HCEC 1CT (cell line): ENCODE data around the gene LRRC8E.

Experiments
- DNase-seq: peaks from one replicate; pipeline ENCODE4 v3.0.0-alpha.2; 2017

Gene LRRC8E

DNA sequence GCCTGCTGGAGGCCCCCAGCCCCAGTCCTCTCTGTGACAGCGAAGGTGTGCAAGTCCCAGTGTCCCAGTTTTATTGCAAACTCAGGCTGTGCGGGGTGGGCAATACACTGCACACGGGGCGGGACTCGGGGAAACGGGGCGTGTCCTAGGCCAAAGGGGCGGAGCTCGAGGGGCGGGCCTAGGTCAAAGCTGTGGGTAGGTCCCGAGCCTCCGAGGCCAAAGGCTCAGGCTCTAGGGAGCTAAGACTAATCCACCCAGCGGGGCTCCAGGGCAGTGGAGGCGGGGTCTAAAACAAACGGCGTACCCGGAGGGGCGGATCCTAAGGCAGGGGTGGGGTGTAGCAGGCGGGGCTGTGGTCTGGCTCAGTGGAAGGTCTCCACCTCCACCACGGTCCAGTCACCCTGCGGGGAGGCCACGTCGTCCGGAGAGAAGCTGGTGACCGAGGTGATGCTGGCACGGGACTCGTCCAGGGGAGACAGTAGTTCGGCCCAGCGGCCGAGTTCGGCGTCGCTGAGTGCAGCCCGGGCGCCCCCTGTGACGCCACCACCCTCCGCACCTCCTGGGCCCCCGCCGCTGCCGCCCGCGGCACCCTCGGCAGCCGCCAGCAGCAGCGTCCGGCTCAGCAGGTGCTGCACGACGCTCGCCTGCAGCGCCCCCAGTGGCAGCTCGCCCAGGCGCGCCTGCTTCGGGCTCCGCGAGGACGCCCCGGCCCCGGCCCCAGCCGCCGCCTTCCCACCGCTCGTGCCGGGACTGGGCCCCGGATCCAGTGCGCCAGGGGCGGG, 19.4 kb upstream of the LRRC8E start:
- peak; percentile 68 for DNase-seq

DNA sequence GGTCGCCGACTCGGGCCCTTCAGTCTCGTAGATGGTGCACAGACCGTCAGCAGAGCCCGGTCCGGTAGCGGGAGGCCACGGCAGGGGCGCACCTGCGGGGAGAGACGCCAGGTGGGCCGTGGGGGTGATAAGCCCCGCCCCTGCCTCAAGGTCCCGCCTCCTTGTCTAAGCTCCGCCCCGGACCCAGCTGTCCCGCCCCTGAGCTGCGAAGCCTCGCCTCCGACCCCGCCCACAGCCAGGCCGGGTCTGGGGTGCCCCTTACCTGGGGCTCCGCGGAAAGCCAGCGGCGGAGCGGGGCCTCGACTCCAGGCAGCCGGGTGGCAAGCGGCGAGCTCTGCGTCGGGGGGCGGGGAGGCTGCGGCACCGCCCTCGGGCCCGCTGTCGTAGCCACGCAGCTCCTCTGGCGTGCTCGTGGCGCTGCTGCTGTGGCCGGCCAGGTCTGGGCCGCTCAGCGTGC, 18.8 kb upstream of the LRRC8E start:
- DNase-seq = no peak

DNA sequence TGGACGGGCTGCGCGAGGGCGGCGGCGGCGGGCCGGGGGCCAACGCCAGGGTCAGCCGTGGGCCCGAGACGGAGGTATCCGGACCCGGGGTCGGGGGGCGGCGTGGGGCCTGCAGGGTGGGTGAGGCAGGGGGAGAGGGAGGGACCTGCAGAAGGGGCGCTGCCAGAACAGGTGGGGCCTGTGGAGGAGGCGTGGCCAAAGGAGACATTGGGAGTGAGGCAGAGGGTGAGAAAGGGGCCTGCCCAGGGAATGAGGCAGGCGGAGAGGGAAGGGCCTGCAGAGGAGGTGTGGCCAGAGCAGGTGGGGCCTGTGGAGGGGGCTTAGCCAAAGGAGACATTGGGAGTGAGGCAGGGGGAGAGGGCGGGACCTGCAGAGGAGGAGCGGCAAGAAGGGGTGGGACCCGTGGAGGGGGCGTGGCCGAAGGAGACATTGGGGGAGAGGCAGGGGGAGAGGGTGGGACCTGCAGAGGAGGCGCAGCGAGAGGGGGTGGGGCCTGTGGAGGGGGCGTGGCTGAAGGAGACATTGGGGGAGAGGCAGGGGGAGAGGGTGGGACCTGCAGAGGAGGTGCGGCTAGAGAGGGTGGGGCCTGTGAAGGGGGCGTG, 18.3 kb upstream of the LRRC8E start:
- peak; percentile 15 for DNase-seq

DNA sequence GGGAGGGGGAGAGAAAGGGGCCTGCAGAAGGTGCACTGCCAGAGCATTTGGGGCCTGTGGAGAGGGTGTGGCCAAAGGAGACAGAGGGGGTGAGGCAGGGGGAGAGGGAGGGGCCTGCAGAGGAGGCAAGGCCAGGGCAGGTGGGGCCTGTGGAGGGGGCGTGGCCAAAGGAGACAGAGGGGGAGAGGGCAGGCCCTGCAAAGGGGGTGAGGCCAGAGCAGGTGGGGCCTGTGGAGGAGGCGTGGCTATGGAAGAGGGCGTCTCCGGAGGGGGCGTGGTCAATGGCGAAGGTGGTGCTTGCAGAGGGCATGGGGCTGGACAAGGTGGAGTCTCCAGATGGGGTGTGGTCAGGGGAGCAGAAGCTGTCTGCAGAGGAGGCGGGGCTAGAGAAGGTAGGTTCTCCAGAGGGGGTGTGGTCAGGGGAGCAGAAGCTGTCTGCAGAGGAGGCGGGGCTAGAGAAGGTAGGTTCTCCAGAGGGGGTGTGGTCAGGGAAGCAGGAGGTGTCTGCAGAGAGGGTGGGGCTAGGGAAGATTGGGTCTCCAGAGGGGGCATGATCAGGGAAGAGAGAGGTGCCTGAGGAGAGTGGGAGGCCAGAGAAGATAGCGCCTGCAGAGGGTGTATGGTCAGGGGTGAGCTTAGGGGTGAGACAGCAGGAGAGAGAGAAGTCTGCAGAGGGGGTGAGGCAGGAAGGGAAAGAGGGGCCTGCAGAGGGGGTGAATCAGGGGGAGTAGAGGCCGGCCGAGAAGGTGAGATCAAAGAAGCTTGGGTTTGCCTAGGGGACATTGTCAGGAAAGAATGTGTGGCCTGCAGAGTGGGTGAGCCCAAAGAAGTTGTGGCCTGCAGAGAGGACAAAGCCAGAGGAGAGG, 17.5 kb upstream of the LRRC8E start:
- DNase-seq = peak; percentile 63

DNA sequence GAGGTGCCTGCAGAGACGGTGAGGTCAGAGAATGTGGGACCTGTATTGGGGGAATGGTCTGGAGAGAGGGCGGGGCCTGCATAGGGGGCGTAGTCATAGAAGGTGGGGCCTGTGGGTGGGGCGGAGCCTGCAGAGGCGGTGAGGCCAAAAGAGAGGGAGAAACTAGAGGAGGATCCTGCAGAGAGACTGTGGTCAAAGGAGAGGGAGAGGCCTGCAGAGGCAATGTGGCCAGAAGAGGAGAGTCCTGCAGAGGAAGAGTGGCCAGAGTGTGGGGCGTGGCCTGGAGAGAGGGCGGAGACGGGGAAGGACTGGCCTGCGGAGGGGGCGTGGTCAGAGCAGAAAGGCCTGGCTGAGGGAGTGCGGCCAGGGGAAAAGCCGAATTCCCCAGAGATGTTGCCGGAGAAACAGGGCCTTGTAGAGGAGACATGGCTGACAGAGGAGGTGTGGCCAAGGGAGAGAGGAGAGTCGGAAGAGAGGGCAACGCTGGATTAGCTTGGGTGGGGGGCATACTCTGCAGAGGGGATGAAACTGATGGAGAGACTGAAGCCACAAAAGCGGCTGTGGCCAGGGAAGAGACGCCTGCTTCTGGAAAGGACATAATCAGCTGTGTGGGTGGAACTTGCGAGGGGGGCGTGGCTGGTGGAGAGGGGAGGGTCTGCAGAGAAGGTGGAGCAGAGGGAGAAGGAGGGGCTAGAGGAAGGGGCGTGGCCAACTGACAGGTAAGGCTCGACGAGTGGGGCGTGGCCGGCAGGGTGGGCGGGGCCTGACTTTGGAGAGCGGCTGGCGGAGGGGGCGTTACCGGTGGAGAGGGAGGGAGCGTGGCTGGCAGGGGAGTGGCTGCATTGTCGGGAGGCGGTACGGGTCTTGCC, 16.6 kb upstream of the LRRC8E start:
- DNase-seq = peak; percentile 89

DNA sequence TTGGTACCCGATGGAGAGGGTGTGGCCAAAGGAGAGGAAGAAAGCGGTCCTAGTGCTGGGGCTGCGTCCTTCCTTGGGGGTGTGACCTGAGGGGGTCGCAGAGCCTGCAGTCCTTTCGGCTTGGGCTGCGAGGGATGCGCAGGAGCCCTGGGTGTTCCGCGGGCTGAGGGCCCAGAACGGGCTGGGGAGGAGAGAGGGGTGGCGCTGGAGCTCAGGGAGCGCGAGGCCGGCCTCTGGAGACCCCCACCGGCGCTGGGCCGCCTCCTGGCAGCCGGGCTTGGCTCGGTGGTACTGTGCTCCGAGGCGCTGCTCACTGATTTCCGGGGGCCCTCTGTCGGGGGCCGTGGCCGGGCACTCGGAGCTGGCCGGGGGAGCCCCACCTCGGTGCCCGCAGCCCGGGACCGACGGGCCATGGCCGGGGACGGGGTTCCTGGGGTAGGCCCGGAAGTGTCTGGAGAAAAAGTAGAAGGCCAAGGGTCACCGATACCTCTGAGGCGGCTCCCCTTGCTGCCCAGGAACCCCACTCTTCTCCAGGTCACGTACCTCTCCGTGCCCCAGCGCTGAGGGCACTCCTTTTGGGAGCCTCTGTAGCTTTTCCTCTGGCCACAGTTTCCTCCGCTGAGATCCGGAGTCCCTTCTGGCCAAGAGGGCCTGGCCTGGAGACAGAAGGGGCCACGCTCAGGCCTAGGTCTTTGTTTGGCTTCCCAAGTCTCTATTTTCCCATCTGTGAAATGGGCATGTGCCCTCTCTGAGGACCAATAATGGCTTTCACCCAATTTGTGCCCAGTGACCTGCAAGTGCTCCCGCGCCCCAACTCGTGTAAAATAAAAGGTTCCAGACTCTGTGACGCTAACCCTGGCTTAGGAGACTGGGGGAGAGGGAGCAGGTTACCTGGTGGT, 15.8 kb upstream of the LRRC8E start:
- DNase-seq = no peak

DNA sequence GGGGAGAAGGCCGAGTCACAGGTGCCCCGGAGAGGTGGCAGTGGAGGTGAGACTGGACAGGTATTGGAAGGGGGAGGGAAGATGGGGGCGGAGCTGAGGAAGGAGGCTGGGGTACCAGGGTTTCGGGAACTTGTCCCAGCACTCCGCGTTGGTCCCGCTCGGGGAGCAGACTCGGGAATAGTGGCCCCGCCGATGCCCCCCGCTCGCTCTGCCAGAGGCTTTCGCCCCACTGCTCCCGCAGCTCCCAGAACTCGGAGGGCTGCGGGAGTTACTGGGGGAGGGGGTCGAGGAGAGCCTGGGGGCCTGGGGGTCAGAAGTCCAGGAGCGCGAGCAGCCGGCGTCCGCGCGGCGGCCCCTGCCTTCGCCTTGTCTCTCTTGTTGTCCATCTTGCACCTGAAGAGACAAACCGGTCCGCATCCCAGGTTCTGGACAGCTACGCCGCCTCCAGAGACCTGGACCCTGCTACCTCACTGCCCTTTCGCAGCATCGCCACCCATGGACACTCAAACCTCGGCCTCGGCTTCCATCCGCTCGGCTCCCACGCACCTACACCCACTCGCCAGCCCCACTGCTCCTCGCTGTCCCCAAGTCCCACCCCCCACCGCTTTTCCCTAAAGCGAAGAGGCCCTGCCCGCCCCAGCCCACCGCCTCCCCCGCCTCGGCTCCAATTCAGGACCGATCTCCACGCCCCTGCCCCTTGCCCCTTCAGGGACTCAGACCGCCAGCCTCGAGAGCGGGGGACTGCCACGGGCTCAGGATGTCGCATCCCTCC, 14.8 kb upstream of the LRRC8E start:
- DNase-seq = no peak

DNA sequence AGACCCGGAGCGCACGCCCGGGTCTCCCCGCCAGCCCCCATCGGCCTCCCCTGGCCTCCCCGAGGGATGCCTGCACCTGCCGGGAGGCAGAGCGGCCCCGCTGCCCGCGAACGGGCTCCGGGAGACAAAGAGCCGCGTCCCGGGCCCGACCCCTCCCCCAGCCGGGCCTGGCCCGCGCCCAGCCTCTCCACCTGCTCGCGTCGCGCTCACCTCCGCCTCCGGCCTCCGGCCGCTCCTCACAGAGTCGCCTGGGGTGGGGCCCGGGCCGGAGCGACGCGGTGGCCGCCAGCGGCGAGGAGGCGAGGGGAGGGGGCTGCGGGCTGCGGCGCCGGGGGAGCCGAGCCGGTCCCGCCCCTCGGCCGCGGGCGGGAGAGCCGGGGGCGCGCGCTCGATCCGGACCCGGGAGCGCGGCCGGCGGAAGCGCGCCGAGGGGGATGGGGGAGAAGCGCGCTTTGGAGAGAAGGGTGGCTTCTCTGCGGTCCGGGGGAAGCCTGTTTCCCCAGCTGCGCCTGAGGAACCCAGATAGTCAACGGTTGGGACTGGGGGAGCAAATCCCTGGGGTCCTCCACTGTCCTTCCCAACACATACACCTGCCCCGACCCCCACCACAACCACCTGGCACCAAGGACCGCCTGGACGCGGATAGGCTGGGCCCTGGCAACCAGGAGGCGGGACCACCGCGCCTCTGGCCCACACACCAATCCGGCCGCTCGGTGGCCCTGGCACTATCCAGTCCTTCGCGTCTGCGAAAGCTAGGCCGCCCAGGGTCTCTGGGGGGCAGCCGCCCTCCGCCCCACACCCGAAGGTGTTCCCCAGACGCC, 14.0 kb upstream of the LRRC8E start, which contains the start of gene PRR36:
Gene PRR36 (minus strand): TSS at position 315 of the 821 bp plus-strand sequence. CDS start 701 bp downstream, outside the sequence.
- no peak for DNase-seq

DNA sequence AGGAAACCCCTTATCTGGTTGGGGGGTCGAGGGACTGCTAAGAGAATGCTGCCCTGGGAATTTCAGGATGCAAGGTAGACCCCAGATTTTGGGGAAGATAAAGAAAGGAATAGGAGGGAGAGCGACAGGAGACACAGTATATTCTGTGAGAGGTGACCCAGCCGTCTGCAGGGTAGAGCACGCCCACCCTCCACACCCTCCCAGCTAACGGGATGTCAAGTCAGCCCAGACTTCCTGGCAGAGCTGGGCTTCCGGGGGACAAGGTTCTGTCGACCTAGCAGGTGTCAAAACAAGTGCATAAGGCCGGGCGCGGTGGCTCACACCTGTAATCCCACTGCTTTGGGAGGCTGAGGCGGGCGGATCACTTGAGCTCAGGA, 13.4 kb upstream of the LRRC8E start:
- DNase-seq = no peak

DNA sequence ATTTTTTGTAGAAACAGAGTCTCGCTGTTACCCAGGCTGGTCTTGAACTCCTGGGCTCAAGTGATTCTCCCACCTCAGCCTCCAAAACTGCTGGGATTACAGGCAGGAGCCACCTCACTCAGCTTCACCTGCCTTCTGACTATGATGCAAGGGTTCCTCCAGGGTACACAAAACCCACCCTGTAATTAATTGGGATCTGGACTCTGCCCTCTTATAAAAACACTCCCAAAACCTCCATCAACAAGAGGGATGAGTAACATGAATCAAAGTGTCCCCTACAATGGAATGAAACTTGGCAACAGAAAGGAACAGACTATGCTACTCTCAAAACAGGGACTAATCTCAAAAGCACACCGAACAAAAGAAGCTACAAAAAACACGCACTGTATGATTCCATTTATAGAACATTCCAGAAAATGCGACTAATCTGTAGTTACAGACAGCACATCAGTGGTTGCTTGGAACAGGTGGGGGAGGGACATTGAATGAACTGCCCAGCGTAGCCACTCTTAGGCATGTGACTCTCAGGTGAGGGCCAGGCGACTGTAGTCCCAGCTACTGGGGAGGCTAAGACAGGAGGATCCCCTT, 11.0 kb upstream of the LRRC8E start:
- DNase-seq = peak; percentile 11

DNA sequence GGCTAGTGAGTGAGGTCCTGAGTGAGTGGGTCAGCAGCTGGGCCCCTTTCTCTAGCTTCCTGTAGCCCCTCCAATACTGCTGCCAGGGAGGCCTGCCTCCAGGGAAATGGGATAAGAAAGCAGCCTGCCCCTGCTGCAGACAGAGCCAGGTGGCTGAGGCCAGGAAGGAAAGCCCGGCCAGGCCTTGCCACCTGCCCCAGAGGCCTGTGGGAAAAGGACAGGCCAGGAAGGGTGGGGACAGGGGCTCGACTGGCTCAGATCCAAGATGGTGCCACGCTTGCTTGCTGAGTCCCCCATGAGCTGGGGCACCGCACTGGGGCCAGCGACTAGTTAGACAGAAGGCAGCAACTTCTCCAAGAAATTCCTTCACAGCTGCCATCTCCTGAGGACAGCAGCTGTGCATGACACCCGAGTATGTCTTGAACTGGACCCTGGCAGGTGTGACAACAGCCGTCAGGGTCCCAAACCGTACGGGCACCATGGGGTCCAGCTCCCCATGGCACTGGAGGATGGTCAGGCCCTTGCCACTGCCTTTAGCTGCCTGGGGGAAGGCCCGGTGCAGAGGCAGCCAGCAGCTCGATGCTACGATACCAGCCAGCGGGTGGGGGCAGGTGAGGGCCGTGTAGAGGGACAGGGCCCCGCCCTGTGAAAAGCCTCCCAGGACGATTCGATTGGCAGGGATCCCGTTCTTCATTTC, 9.1 kb upstream of the LRRC8E start:
- no peak for DNase-seq

DNA sequence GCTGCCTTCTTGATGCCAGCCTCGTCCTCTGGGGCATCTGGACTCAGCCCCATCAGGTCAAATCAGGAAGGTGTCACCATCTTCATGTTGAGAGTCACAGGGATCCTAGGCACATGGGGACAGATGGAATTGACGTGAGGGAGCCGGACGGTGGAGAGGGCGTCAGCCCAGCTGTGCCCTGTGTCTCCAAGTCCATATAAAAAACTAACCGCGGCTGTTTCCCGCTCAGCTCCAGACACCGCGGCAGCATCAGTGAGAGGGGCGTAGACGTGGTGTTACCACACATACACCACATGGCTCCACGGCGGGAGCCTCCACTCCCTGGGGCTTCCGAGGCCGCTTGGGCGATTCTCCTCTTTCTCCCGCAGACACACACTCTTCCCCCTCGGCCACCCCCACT, 8.5 kb upstream of the LRRC8E start:
- DNase-seq = no peak

DNA sequence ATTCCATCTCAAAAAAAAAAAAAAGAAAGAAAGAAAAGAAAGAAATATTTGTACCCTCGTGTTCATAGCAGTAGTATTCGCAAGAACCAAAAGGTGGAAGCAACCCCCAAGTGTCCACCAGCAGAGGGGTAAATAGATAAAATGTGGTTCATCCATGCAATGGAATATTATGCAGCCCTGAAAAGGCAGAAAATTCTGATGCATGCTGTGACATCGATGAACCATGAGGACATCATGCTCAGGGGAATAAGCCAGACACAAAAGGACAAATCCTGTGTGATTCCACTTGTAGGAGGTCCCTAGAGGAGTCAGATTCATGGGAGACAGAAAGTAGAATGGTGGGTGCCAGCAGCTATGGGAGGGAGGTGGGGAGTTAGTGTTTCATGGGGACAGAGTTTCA, 6.4 kb upstream of the LRRC8E start:
- no peak for DNase-seq

DNA sequence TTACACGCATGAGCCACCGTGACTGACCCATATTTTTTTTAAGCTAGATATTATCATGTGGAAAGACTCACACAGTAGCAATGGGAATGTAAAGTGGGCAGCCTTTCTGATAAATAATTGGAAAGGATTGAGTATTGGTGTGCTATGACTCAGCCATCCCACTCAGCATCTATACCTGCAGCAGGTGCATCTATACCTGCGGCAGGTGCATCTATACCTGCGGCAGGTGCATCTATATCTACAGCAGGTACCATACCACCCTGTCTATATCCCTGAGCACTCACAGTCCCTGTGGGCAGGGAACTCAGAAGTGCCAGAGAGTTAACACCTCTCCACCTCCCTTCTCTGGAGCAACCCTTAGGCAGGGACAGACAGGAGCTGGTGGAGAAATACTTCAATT, 5.2 kb upstream of the LRRC8E start:
- peak; percentile 17 for DNase-seq

DNA sequence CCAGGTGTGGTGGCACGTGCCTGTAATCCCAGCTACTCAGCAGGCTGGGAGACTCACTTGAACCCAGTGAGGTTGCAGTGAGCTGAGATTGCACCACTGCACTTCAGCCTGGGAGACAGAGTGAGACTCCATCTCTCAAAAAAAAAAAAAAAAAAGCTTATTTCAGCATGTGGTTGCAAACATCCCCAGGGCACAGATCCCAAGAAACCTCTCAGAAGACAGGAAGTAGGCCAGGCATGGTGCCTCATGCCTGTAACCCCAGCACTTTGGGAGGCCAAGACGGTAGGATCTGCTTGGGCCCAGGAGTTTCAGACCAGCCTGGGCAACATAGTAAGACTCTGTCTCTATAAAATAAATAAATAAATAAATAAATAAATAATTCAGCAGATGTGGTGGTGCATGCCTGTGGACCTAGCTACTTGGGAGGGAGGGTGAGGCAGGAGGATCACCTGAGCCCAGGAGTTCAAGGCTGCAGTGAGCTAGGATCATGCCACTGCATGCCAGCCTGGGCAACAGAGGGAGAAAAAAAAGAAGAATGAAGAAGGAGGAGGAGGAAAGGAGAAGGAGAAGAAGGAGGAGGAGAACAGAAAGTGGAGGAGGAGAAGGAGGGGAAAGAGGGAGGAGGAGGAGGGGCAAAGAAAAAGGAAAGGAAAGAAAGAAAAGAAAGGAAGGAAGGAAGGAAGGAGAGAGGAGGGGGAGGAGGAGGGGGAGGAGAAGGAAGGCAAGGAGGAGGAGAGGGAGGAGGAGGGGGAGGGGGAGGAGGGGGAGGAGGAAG, 4.3 kb upstream of the LRRC8E start:
- peak; percentile 21 for DNase-seq

DNA sequence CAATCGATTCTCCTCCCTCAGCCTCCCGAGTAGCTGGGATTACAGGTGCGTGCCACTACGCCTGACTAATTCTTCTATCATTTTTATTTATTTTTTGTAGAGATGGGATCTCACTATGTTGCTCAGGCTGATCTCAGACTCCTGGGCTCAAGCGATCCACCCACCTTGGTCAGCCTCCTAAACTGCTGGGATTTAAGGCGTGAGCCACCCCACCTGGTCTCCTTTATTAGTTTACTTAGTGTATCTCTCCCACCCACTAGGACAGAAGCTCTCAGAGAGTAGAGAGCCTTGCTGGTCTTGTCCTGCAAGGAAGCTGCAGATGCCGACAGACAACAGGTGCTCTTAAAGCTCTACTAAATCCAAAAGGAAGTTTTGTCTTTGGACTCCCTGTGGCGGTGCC, 2.5 kb upstream of the LRRC8E start:
- no peak for DNase-seq

DNA sequence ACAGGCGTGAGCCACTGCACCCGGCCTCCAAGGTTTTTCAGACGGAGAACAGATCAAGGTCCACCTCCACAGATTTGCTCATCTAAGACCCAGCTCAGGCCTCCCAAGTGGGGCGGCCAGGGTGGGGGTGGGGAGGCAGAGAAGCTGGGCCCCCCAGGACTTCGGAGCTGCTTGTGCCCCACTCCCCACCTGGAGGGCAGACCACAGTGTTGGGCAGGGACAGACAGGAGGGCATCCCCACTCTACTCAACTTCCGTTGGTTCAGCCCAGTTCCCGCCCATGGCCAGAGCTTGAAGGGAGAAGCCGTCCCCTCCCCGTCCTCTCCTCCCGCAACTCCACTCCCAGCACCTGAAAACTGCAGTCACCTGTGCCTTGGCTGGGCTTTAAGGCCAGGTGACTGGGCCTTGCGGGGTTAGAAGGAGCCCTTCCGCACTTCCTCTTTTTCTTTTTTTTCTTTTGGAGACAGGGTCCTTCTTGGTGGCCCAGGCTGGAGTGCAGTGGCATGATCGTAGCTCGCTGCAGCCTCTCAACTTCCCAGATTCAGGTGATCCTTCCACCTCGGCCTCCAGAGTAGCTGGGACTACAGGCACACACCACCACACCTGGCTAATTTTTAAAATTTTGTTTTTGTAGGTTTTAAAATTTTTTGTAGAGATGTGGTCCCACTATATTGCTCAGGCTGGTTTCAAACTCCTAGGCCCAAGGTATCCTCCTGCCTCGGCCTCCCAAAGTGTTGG, 734 bp upstream of the LRRC8E start:
- DNase-seq = no peak
